Ovary (tissue), 9 donors: ENCODE results near the gene DLD. TPM values are rescaled to one million over a fixed set of nuclear protein-coding genes. Genes with fewer than 3 reads are reported as not detected.

Source experiments
- DNase-seq, 5 donors: peaks; one replicate each; pipeline ENCODE4 v3.0.0-alpha.2; 2019 to 2020
- H3K27ac ChIP-seq, 2 donors: fragments of 200-600 bp; one replicate each; pipeline versions ENCODE4 v1.5.1 to v1.8.0; 2019 to 2022
- H3K27me3 ChIP-seq: fragments of 200-600 bp; one replicate; pipeline ENCODE4 v1.8.0; 2022
- H3K36me3 ChIP-seq: fragments of 200-600 bp; sonication (generic); one replicate; pipeline ENCODE4 v1.5.1; 2019
- H3K4me1 ChIP-seq: one replicate; pipeline ENCODE4 v1.8.1; 2013; ENCODE audit warnings: mild to moderate bottlenecking, moderate library complexity; ENCODE audit not compliant: insufficient read depth
- H3K4me3 ChIP-seq: fragments of 200-600 bp; sonication (generic); one replicate; pipeline ENCODE4 v1.5.1; 2017
- H3K9me3 ChIP-seq, 2 donors: fragments of 200-600 bp in 1 of 2; sonication (generic) in 1 of 2; one replicate each; pipeline versions ENCODE4 v1.5.1 to v1.8.1; 2013 to 2019; ENCODE audit warnings: mild to moderate bottlenecking in 1 of 2, moderate library complexity in 1 of 2
- CTCF ChIP-seq, 3 donors: fragments of 450-650 bp in 2 of 3; fragments of 200-600 bp in 1 of 3; IDR thresholded peaks; one replicate each; pipeline versions ENCODE4 v1.5.1 to v1.8.0; 2016 to 2022; ENCODE audit warnings: antibody characterized with exemption in 3 of 3, mild to moderate bottlenecking in 1 of 3
- EP300 ChIP-seq: sonication (generic); formaldehyde crosslinking; IDR thresholded peaks from one replicate; pipeline ENCODE4 v1.6.1; 2017; ENCODE audit warnings: antibody characterized with exemption
- POLR2A ChIP-seq: fragments of 450-650 bp; IDR thresholded peaks from one replicate; pipeline ENCODE4 v1.6.1; 2017; ENCODE audit warnings: antibody characterized with exemption, mild to moderate bottlenecking, moderate library complexity
- WGBS, 3 donors: extraction: QIAGEN DNeasy Blood & Tissue Kit in 1 of 3; methylation state at CpG; one replicate each; pipeline versions ENCODE4 v1.1.5 to v1.1.7; 2013 to 2017; 5-methylcytosine and 5-hydroxymethylcytosine counted together
- intact Hi-C, 4 donors: fragments of 100-400 bp; cut with DNase I; formaldehyde crosslinking; loops; one replicate each; pipeline versions ENCODE4 v1.11.0 to v1.15.1; 2022 to 2023
- polyA plus RNA-seq, 2 donors: library from polyadenylated mRNA; stranded (reverse); fragments of 200-250 nt in 1 of 2; fragments of 350-450 nt in 1 of 2; fragmentation: Illumina TruSeq in 1 of 2; extraction: RNeasy Lipid Tissue Mini Kit (QIAGEN cat#74804) in 1 of 2; gene quantifications; one replicate each; pipeline ENCODE4 v1.2.3, GENCODE V29; 2013 to 2014
- total RNA-seq, 7 donors: library from RNA; depleted of rRNA in 2 of 7; stranded (reverse); fragments of >200 nt in 2 of 7; fragmentation: NEBNext Ultra II Directional in 3 of 7; extraction: Animal tissue kit (Norgen Biotek cat#: 25700) in 3 of 7; gene quantifications; one replicate each; pipeline versions ENCODE4 v1.1.0 to v1.2.4, GENCODE V29; 2016 to 2023
- donor health status: DM: no; HTN: no; CAD: no; lungs with moderate emphysema.
- donor health status: DM: no; HTN: no; CAD: no.
- donor health status: Bipolar disorder and iron deficiency.
- donor health status: DM: yes; HTN: yes; CAD: no.
- donor health status: DM: no; HTN: no; CAD: no.
- donor health status: DM: yes; HTN: yes; CAD: no.

DLD gene
- total and polyA plus RNA-seq, 9 donors = 35.4 to 92.9 (median 49.7) TPM

GRCh38 chr7:107967420-107967819, 76.4 kb downstream of the DLD start:
- 90 to 94% (median 93%) methylated on average over 4 of the region's 4 CpGs for WGBS, 3 donors
- Histone ChIP-seq H3K36me3 (no peaks in the 10 kb centered on the region), H3K27ac (no peak overlapping the region), H3K4me3 (no peak overlapping the region), H3K27me3 (no peaks in the 10 kb centered on the region), H3K9me3 (no peaks in the 10 kb centered on the region), H3K4me1 (peaks cover 4% of the 10 kb centered on the region)
- no peak for DNase-seq
- intact Hi-C loops = no loop called here
- TF ChIP-seq CTCF (IDR thresholded peaks at IDR 0.05) (no peak), POLR2A (no peak), EP300 (no peak)

- DNase-seq = no peak
- Histone ChIP-seq H3K36me3 (no peaks in the 10 kb centered on the region), H3K27ac (no peak overlapping the region), H3K4me3 (no peak overlapping the region), H3K9me3 (no peaks in the 10 kb centered on the region), H3K4me1 (peaks cover 7% of the 10 kb centered on the region), H3K27me3 (no peaks in the 10 kb centered on the region)
- intact Hi-C loops = no loop called here
- 83 to 93% (median 91%) methylated on average over 3 of the region's 3 CpGs for WGBS, 3 donors
- TF ChIP-seq CTCF (IDR thresholded peaks at IDR 0.05) (no peak), EP300 (no peak), POLR2A (no peak)
Measured at GRCh38 chr7:107968449-107968848, 77.5 kb downstream of the DLD start.

GRCh38 chr7:107969856-107970255, 78.9 kb downstream of the DLD start:
- H3K9me3 ChIP-seq = no peaks in the 10 kb centered on the region
- WGBS, 3 donors = 48 to 55% (median 54%) methylated on average over 6 of the region's 6 CpGs
- H3K27ac ChIP-seq = no peak overlapping the region
- intact Hi-C loops = no loop called here
- peaks cover 7% of the 10 kb centered on the region for H3K4me1 ChIP-seq
- H3K36me3 ChIP-seq = no peaks in the 10 kb centered on the region
- TF ChIP-seq POLR2A (no peak), CTCF (IDR thresholded peaks at IDR 0.05) (no peak), EP300 (no peak)
- DNase-seq = no peak
- no peaks in the 10 kb centered on the region for H3K27me3 ChIP-seq
- H3K4me3 ChIP-seq = no peak overlapping the region

Other genes with a start within 250 kb of the DLD start
- gene SLC26A4, start 230.4 kb upstream of the DLD start, total RNA-seq = 1 to 10 TPM in 2 of 7 donors, under 1 TPM in 5; 0.11 to 1.3 (median 0.72) TPM
- gene SLC26A4, start 230.4 kb upstream of the DLD start, polyA plus RNA-seq = under 1 TPM; 0.33 to 0.62 TPM
- gene CBLL1, start 147.0 kb upstream of the DLD start, total RNA-seq = 10 to 100 TPM; 18.4 to 36.4 (median 25.6) TPM
- 10 to 100 TPM; 12.2 to 47.1 TPM for gene CBLL1, start 147.0 kb upstream of the DLD start, polyA plus RNA-seq
- 1 to 10 TPM in 1 of 7 donors, under 1 TPM in 3, not detected in 3; 0.30 to 1.9 (median 0.61) TPM for gene SLC26A3, start 88.0 kb upstream of the DLD start, total RNA-seq
- under 1 TPM; 0.06 to 0.07 TPM for gene SLC26A3, start 88.0 kb upstream of the DLD start, polyA plus RNA-seq
- gene LAMB1, start 112.0 kb downstream of the DLD start, total RNA-seq = 100 to 1,000 TPM in 1 of 7 donors, 10 to 100 TPM in 6; 10.2 to 151 (median 65.0) TPM
- 100 to 1,000 TPM in 1 of 2 donors, 10 to 100 TPM in 1; 49.2 to 148 TPM for gene LAMB1, start 112.0 kb downstream of the DLD start, polyA plus RNA-seq
- not detected for gene LAMB4, start 239.2 kb downstream of the DLD start, total RNA-seq
- under 1 TPM; 0.10 to 0.17 TPM for gene LAMB4, start 239.2 kb downstream of the DLD start, polyA plus RNA-seq